ENCODE measurements around the gene SLC12A7.

GRCh38 chr5:1144089-1144488 lies 32.2 kb upstream of the SLC12A7 start:
- TF ChIP-seq POLR2A (IDR thresholded peaks at IDR 0.05) (no peak), CTCF (IDR thresholded peaks at IDR 0.05) (no peak)

All from ovary (tissue), 3 donors.